Ishikawa (cell line): Measurements from ENCODE around the gene SNRPE.

ENCODE experiments used
- CEBPB ChIP-seq: IDR thresholded peaks from 2 replicates; pipeline ENCODE4 v1.6.1; 2012
- CREB1 ChIP-seq: IDR thresholded peaks from 2 replicates; pipeline ENCODE4 v1.6.1; 2012; ENCODE audit warnings: low read depth
- EGR1 ChIP-seq: IDR thresholded peaks from 2 replicates; pipeline ENCODE4 v1.6.1; 2012
- EP300 ChIP-seq: IDR thresholded peaks from 2 replicates; pipeline ENCODE4 v1.6.1; 2012; ENCODE audit warnings: borderline replicate concordance
- FOXM1 ChIP-seq: IDR thresholded peaks from 2 replicates; pipeline ENCODE4 v1.6.1; 2012; ENCODE audit warnings: low read depth, borderline replicate concordance
- MAX ChIP-seq: IDR thresholded peaks from 2 replicates; pipeline ENCODE4 v1.6.1; 2012
- NFIC ChIP-seq: IDR thresholded peaks from 2 replicates; pipeline ENCODE4 v1.6.1; 2012
- RAD21 ChIP-seq: IDR thresholded peaks from 2 replicates; pipeline ENCODE4 v1.6.1; 2012; ENCODE audit warnings: low read depth
- REST ChIP-seq: IDR thresholded peaks from 2 replicates; pipeline ENCODE4 v1.6.1; 2012; ENCODE audit warnings: low read depth, mild to moderate bottlenecking
- TAF1 ChIP-seq: IDR thresholded peaks from 2 replicates; pipeline ENCODE4 v1.6.1; 2012; ENCODE audit warnings: low read depth, mild to moderate bottlenecking
- TCF12 ChIP-seq: IDR thresholded peaks from 2 replicates; pipeline ENCODE4 v1.6.1; 2012; ENCODE audit warnings: low read depth
- TEAD4 ChIP-seq: IDR thresholded peaks from 2 replicates; pipeline ENCODE4 v1.6.1; 2012
- USF1 ChIP-seq: IDR thresholded peaks from 2 replicates; pipeline ENCODE4 v1.6.1; 2012
- YY1 ChIP-seq: IDR thresholded peaks from 2 replicates; pipeline ENCODE4 v1.6.1; 2012; ENCODE audit warnings: low read depth
- ZBTB7A ChIP-seq: IDR thresholded peaks from 2 replicates; pipeline ENCODE4 v1.6.1; 2012; ENCODE audit warnings: low read depth

The SNRPE gene

GRCh38 chr1:203891950-203892349, 30.6 kb downstream of the SNRPE start:
- TF ChIP-seq CREB1 (no peak), REST (no peak), EP300 (no peak), CEBPB (no peak), USF1 (no peak), MAX (no peak), YY1 (no peak)

GRCh38 chr1:203898458-203899352, 37.3 kb downstream of the SNRPE start:
- no peak for TF ChIP-seq FOXM1
- no peak for TF ChIP-seq TCF12
- no peak for TF ChIP-seq YY1
- TF ChIP-seq USF1: no peak
- TF ChIP-seq TEAD4: no peak
- no peak for TF ChIP-seq MAX
- no peak for TF ChIP-seq ZBTB7A
- TF ChIP-seq NFIC: no peak
- no peak for TF ChIP-seq CREB1
- TF ChIP-seq TAF1: no peak

- TF ChIP-seq YY1 (no peak), EP300 (no peak), TAF1 (no peak), ZBTB7A (no peak), REST (no peak), EGR1 (no peak), CREB1 (no peak)
Measured at GRCh38 chr1:203899353-203899716, 37.9 kb downstream of the SNRPE start.

- TF ChIP-seq ZBTB7A: no peak
- no peak for TF ChIP-seq TEAD4
- TF ChIP-seq NFIC: no peak
- TF ChIP-seq EGR1: no peak
- no peak for TF ChIP-seq TCF12
- TF ChIP-seq RAD21: no peak
- TF ChIP-seq YY1: no peak
- no peak for TF ChIP-seq EP300
- no peak for TF ChIP-seq REST
- no peak for TF ChIP-seq CREB1
- no peak for TF ChIP-seq TAF1
- TF ChIP-seq CEBPB: no peak
- no peak for TF ChIP-seq USF1
- no peak for TF ChIP-seq FOXM1
- TF ChIP-seq MAX: no peak
Measured at GRCh38 chr1:203899869-203900714, 38.7 kb downstream of the SNRPE start.
